ENCODE measurements around the gene JSRP1. TPM values are rescaled to one million over a fixed set of nuclear protein-coding genes. Genes with fewer than 3 reads are reported as not detected.
"Not testable (repeated sequence)": the region's sequence is repeated elsewhere in the genome, so short reads cannot be mapped to it uniquely, and the experiment has no call there.

Gene JSRP1
- total RNA-seq, 1 experiment from 2014 or later: not detected

GRCh38 chr19:2286402-2287140 lies 30.4 kb upstream of the JSRP1 start:
- in situ Hi-C loops (cut with HindIII; ENCODE audit: low pct_unique_long_range_greater_than_20kb, low sequenced_read_pairs): no loop called here
- DNase-seq (ENCODE audit: low read depth): no peak

DNA sequence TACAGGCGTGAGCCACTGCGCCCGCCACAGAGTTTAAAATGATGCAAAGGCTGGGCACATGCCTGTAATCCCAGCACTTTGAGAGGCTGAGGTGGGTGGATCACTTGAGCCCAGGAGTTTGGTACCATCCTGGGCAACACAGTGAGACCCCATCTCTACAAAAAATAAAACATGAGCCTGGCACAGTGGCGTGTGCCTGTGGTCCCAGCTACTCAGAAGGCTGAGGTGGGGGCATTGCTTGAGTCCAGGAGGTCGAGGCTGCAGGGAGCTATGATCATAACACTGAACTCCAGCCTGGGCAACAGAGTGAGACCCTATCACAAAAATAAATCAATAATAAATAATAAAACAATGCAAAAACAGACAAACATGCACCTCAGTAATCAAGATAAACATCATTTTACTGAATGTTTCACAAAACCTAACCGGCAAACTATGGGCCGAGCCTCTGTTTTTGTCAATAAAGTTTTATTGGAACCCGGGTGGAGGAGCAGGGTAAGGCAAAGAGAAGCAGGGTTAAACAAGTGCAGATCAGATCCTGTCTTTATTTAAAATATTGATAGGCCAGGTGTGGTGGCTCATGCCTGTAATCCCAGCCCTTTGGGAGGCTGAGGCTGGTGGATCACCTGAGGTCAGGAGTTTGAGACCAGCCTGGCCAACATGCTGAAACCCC lies 27.8 kb upstream of the JSRP1 start:
- no peak for DNase-seq (ENCODE audit: low read depth)
- in situ Hi-C loops (cut with HindIII; ENCODE audit: low pct_unique_long_range_greater_than_20kb, low sequenced_read_pairs): no loop called here

DNA sequence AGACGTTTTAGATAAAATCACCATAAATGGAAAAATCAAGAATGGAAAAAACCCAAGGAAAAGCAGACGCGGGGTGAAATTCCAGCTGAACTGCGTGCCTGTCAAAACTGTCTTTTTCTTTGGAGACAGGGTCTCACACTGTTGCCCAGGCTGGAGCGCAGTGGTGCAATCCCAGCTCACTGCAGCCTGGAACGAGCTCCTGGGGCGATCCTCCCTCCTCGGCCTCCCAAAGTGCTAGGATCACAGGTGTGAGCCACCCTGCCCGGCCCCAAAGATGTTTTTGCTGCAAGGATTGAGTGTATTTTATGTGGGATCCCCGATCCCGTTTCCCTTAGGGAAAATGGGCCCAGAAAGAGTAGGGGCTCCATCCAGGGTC lies 26.6 kb upstream of the JSRP1 start:
- in situ Hi-C loops (cut with HindIII; ENCODE audit: low pct_unique_long_range_greater_than_20kb, low sequenced_read_pairs): no loop called here
- DNase-seq (ENCODE audit: low read depth): no peak

GRCh38 chr19:2282062-2282861 lies 26.0 kb upstream of the JSRP1 start, which contains the start of gene PEAK3:
Gene PEAK3, minus strand, starts transcription at chr19:2282175. Its CDS starts 1,244 bp downstream, at chr19:2280931.
- in situ Hi-C loops (cut with HindIII; ENCODE audit: low pct_unique_long_range_greater_than_20kb, low sequenced_read_pairs): no loop called here
- DNase-seq (ENCODE audit: low read depth): no peak

GRCh38 chr19:2281265-2282061 lies 25.2 kb upstream of the JSRP1 start:
- in situ Hi-C loops (cut with HindIII; ENCODE audit: low pct_unique_long_range_greater_than_20kb, low sequenced_read_pairs); DNase-seq (ENCODE audit: low read depth): not testable (repeated sequence)

GRCh38 chr19:2280633-2281264 lies 24.5 kb upstream of the JSRP1 start:
- no peak for DNase-seq (ENCODE audit: low read depth)
- in situ Hi-C loops (cut with HindIII; ENCODE audit: low pct_unique_long_range_greater_than_20kb, low sequenced_read_pairs): no loop called here

DNA sequence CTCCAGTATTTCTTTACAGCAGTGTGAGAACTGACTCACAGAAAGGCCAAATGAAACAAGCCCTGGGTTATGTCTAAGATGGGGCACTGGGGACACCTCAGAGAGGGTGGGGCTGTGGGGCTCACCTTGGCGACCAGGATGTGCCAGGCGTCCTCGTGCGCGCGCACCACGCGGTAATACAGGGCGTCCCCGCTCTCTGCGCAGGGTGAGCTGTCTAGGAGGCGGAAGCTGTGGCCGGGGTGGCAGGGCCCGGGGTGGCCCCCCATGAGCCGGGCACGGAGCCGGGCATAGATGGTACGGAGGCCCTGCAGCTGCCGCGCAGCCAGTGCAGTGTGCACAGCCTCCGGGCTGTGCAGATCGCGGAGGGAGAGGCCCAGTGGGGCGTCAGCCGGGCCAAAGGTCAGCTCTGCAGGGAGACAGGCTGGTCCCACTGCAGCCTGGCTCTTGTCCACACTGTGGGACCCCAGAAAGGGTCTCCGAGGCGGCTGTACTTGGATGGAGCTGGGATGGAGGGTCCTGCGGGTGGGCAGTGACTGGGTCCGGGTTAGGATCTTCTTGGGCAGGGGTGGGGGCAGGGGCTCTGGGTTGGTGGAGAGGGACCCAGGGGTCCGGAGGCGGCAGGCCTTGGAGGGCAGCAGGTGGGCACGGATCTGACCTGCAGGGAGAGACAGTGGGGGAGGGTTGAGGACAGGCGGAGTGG lies 22.4 kb upstream of the JSRP1 start:
- no peak for DNase-seq (ENCODE audit: low read depth)
- in situ Hi-C loops (cut with HindIII; ENCODE audit: low pct_unique_long_range_greater_than_20kb, low sequenced_read_pairs): no loop called here

DNA sequence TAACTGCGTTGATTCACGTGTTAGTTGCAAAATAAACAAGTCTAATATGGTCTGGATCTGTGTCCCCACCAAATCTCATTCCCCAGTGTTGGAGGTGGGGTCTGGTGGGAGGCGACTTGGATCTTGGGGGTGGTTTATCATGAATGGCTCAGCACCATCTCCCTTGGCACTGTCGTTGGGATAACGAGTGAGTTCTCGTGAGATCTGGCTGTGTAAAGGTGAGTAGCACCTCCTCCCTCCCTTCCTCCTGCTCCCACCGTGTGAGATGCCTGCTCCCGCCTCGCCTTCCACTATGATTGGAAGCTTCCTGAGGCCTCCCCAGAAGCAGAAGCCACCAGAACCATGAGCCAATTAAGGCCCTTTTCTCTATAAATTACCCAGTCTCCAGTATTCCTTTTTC lies 20.9 kb upstream of the JSRP1 start:
- in situ Hi-C loops (cut with HindIII; ENCODE audit: low pct_unique_long_range_greater_than_20kb, low sequenced_read_pairs): no loop called here
- no peak for DNase-seq (ENCODE audit: low read depth)

DNA sequence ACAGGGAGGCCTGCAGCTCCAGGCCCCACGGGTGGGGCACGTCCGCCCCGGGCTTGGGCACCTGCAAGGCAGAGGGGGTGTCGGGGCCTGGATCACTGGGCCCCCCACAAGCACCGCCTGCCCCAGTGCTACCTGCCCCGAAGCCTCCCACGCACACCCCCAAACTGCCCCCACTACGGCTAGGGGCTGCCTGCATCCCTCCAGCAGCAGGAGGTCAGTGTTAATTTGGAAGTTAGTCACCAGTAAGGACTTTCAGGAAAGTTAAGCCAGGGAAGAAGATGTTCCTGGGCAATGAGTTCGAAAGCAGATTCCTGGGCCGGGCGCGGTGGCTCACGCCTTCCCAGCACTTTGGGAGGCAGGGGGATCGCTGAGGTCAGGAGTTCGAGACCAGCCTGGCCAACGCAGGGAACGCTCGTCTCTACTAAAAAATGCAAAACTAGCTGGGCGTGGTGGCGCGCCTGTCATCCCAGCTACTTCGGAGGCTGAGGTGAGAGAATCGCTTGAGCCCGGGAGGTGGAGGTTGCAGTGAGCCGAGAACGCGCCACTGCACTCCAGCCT lies 20.3 kb upstream of the JSRP1 start:
- DNase-seq (ENCODE audit: low read depth): no peak
- in situ Hi-C loops (cut with HindIII; ENCODE audit: low pct_unique_long_range_greater_than_20kb, low sequenced_read_pairs): no loop called here

- no peak for DNase-seq (ENCODE audit: low read depth)
- in situ Hi-C loops (cut with HindIII; ENCODE audit: low pct_unique_long_range_greater_than_20kb, low sequenced_read_pairs): no loop called here
Measured at GRCh38 chr19:2275588-2276428, 19.6 kb upstream of the JSRP1 start.

- in situ Hi-C loops (cut with HindIII; ENCODE audit: low pct_unique_long_range_greater_than_20kb, low sequenced_read_pairs): no loop called here
- peak; percentile 32 for DNase-seq (ENCODE audit: low read depth)
Measured at GRCh38 chr19:2274931-2275535, 18.8 kb upstream of the JSRP1 start.

DNA sequence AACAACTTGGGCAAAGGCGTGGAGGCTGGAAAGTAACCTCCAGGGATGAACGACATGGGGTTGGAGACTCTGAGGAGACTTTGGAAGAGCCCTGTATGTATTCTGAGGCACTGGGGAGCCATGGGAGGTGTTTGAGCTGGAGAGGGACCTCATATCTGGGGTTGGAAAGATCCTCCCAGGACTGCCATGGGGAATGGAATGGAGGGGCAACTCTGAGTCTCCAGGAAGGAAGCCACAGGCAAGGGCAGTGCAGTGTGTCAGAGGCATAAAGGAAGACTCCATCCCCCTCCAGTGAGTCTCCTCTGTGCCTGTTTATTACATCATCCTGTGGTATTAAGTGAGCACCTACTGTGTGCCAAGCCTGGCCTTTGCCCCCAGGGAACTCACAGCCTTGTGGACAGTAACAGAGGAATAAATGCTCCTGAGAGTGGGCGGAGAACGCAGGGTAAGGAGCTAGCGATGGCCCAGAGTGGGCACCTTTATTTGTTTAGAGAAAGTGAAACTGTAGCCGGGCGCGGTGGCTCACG lies 18.0 kb upstream of the JSRP1 start:
- no peak for DNase-seq (ENCODE audit: low read depth)
- in situ Hi-C loops (cut with HindIII; ENCODE audit: low pct_unique_long_range_greater_than_20kb, low sequenced_read_pairs): no loop called here

DNA sequence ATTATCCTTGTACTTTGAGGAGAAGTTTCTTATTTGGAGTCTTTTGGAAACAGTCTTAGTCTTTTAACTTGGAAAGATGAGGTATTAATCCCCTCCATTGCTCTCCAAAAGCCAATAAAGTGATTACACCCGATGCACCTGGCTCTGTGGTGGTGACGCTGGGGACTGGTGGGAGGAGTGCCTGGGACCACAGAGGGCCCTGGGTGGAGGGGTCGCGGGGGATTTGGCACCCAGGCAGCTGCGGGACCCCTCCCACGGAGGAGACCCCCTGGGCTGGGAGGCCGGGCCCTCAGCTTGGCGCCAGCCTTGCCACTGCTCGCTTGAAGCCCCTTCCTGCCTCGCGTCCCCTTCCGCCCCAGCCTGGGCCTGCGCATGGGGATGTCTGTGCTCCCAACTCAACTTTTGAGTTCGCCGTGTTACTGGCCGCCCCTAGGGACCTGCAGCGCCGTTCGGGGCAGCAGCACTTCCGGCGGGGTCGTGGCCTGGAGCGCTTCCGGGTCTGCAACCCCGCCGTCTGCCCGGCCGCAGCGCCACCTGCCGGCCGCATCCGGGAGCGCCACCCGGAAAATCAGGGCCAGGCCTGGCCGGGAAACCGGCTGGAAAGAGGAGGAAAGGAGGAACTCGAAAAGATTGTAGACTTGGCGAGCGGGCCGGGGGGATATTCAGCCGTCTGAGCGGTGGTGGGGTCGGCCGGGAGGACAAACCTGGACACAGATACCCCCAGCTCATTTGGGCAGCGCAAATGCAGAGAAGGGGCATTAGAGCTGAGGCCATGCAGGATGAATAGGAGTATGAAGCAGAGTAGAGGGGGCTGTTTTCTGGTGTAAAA lies 17.4 kb upstream of the JSRP1 start:
- in situ Hi-C loops (cut with HindIII; ENCODE audit: low pct_unique_long_range_greater_than_20kb, low sequenced_read_pairs): no loop called here
- peak; percentile 54 for DNase-seq (ENCODE audit: low read depth)

DNA sequence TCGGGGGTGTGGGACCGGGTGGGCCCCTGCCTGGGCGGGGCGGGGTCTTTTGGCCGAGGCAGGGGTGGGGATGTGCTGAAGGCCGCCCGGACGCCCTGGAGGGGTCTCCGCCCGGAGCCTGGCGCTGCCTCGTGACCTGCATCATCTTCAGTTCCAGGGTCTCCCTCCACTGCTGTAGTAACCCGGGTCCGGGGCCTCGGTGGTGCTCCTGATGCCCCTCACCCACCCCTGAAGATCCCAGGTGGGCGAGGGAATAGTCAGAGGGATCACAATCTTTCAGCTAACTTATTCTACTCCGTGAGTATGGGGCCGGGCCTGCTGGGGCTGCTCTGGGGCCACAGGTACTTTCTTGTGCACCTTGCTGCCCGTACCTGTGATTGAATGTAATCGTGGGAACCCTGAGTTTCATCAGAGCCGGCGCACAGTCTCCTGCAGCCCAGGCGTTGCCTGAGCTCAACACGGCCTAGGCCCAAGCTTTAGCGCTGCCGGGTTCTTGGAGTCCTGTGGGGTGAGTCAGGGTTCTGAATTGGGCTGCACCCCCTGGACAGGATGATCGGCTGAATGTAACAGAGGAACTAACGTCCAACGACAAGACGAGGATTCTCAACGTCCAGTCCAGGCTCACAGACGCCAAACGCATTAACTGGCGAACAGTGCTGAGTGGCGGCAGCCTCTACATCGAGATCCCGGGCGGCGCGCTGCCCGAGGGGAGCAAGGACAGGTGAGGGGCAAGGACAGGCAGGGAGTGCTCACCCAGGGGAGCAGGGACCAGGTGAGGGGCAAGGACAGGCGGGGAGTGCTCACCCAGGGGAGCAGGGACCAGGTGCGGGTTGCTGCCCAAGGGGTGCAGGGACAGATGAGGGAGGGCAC lies 15.3 kb upstream of the JSRP1 start:
- no peak for DNase-seq (ENCODE audit: low read depth)
- in situ Hi-C loops (cut with HindIII; ENCODE audit: low pct_unique_long_range_greater_than_20kb, low sequenced_read_pairs): no loop called here
